Measurements from ENCODE around the gene C4orf46. TPM values are rescaled to one million over a fixed set of nuclear protein-coding genes. Genes with fewer than 3 reads are reported as not detected.
A peak's percentile ranks its signal among the peaks of the same experiment; 100 is the strongest.

C4orf46 gene
- total and polyA plus RNA-seq, 10 of the 15 experiments (the other 5 are each of a cell fraction or from before 2014, with no cell fraction given) = 9.3 to 40.2 (median 20.5) TPM

- TF ChIP-seq BCLAF1 (IDR thresholded peaks at IDR 0.05) (no peak), MYC (IDR thresholded peaks at IDR 0.05; ENCODE audit: insufficient read depth, insufficient read length, insufficient replicate concordance, low read length, severe bottlenecking) (no peak)
Measured at GRCh38 chr4:158676076-158676475, 4.4 kb upstream of the C4orf46 start (continued).

- ATAC-seq = no peak
- intact Hi-C loops (cut with micrococcal nuclease; ENCODE audit: unreplicated experiment) = loop anchor here (2.0 kb wide), 1 partner anchor 529 kb away; no protein-coding TSS in a partner anchor
- H3K4me3 ChIP-seq = 0 out of 2 replicates have a peak overlapping the region, but pooled peaks have one; percentile 84
- no peak for FAIRE-seq
- TF ChIP-seq BMI1 (IDR thresholded peaks at IDR 0.05; ENCODE audit: borderline replicate concordance) (no peak), BHLHE40 (IDR thresholded peaks at IDR 0.05; ENCODE audit: borderline replicate concordance in 1 of 2, low read depth in 2 of 2, low read length in 1 of 2) (no peak), HDAC6 (IDR thresholded peaks at IDR 0.05; ENCODE audit: unreplicated experiment) (no peak), IKZF2 (IDR thresholded peaks at IDR 0.05) (no peak)
- H3K79me2 ChIP-seq (ENCODE audit: control insufficient read depth, insufficient read depth, low read length) = peaks cover 26% of the 10 kb centered on the region
- no peaks in the 10 kb centered on the region for H3K27me3 ChIP-seq (replicated peaks in 1 of 2; ENCODE audit: control insufficient read depth in 2 of 2, insufficient read depth in 2 of 2, low read length in 1 of 2)
- H3K27ac ChIP-seq (ENCODE audit: control insufficient read depth, insufficient read depth) = no peak overlapping the region
- no TSS peak for BruUV-seq (replicated peaks)
- no peaks in the 10 kb centered on the region for H4K20me1 ChIP-seq (ENCODE audit: control insufficient read depth, insufficient read depth)
- H3K9me3 ChIP-seq (replicated peaks; ENCODE audit: control insufficient read depth, insufficient read depth, low read length) = no peaks in the 10 kb centered on the region
- no peaks in the 10 kb centered on the region for H3K4me1 ChIP-seq (ENCODE audit: control insufficient read depth, insufficient read depth, low read length)
- DNase-seq (ENCODE audit: low read depth, low spot score) = no peak
- 100% methylated on average over 3 of the region's 3 CpGs for WGBS (ENCODE audit: insufficient coverage, insufficient replicate concordance, low lambda C conversion rate, missing lambda C conversion rate)
- POLR2A ChIA-PET = no interaction called here
- H2AFZ ChIP-seq (ENCODE audit: control insufficient read depth, low read depth, low read length) = no peak overlapping the region
- in situ Hi-C loops (cut with MboI) = no loop called here
- no peaks in the 10 kb centered on the region for H3K36me3 ChIP-seq (ENCODE audit: control insufficient read depth in 2 of 2, insufficient read depth in 2 of 2, low read length in 1 of 2)
- RAD21 ChIA-PET (ENCODE audit: unreplicated experiment) = no interaction called here
- no peak overlapping the region for H3K9ac ChIP-seq (ENCODE audit: control insufficient read depth, insufficient read depth, low read length)
- SMC1A ChIA-PET (ENCODE audit: uncharacterized antibody, unreplicated experiment) = no interaction called here
- no peak overlapping the region for H3K4me2 ChIP-seq (ENCODE audit: control insufficient read depth, insufficient read depth)
- CTCF ChIA-PET = interaction anchor here (0.9 kb wide), 1 partner anchor 16 kb away, joined by 3 read pairs; no protein-coding TSS in a partner anchor
Measured at GRCh38 chr4:158673633-158674032, 1.9 kb upstream of the C4orf46 start.

Data from GM12878 (cell line).